CD8-positive, alpha-beta memory T cell (primary cell): Measurements from ENCODE around the gene ME3. TPM values are rescaled to one million over a fixed set of nuclear protein-coding genes. Genes with fewer than 3 reads are reported as not detected.
A peak's percentile ranks its signal among the peaks of the same experiment; 100 is the strongest.

ENCODE experiments used
- CTCF ChIA-PET: fragments of 350-600 bp; sonication (Branson Sonifier 250); formaldehyde crosslinking; loops from one replicate; lab custom pipeline; 2021; ENCODE audit warnings: antibody characterized with exemption; lab: Charles Lee
- POLR2A ChIA-PET: fragments of 350-600 bp; sonication (Branson Sonifier 250); formaldehyde crosslinking; loops from one replicate; lab custom pipeline; 2021; ENCODE audit warnings: antibody characterized with exemption; lab: Charles Lee
- DNase-seq, 5 donors: peaks; one replicate each; pipeline versions ENCODE4 v3.0.0 to v3.0.0-alpha.2; 2020 to 2022; ENCODE audit warnings: mixed read lengths in 1 of 5
- H3K27ac ChIP-seq: one replicate; pipeline ENCODE4 v1.7.0; 2013; ENCODE audit warnings: low read depth, mild to moderate bottlenecking, low read length, moderate library complexity
- H3K27me3 ChIP-seq: 2 replicates; pipeline ENCODE4 v1.7.0; 2013; ENCODE audit warnings: low read length, mild to moderate bottlenecking; ENCODE audit not compliant: insufficient read depth, poor library complexity, severe bottlenecking
- H3K36me3 ChIP-seq: 2 replicates; pipeline ENCODE4 v1.7.0; 2013; ENCODE audit warnings: mild to moderate bottlenecking, low read length, moderate library complexity; ENCODE audit not compliant: insufficient read depth
- H3K4me1 ChIP-seq: 2 replicates; pipeline ENCODE4 v1.7.0; 2013; ENCODE audit warnings: mild to moderate bottlenecking, low read length, moderate library complexity; ENCODE audit not compliant: insufficient read depth
- H3K4me3 ChIP-seq: 2 replicates; pipeline ENCODE4 v1.7.0; 2013; ENCODE audit warnings: mild to moderate bottlenecking, low read length
- H3K9me3 ChIP-seq: 2 replicates; pipeline ENCODE4 v1.7.0; 2013; ENCODE audit warnings: mild to moderate bottlenecking, low read length
- H3K27ac Mint-ChIP-seq, 8 donors: one replicate each; pipeline ENCODE4 v1.8.0; 2020 to 2021; ENCODE audit warnings: mixed read lengths in 8 of 8, mild to moderate bottlenecking in 6 of 8, inconsistent platforms in 3 of 8, moderate library complexity in 3 of 8
- H3K27me3 Mint-ChIP-seq, 2 donors: one replicate each; pipeline ENCODE4 v1.8.0; 2020 to 2021; ENCODE audit warnings: mixed read lengths in 2 of 2, mild to moderate bottlenecking in 1 of 2, moderate library complexity in 1 of 2
- H3K36me3 Mint-ChIP-seq, 3 donors: one replicate each; pipeline ENCODE4 v1.8.0; 2020 to 2021; ENCODE audit warnings: mixed read lengths in 3 of 3, inconsistent platforms in 1 of 3, mild to moderate bottlenecking in 1 of 3
- H3K4me1 Mint-ChIP-seq, 3 donors: one replicate each; pipeline ENCODE4 v1.8.0; 2020 to 2021; ENCODE audit warnings: mixed read lengths in 3 of 3, inconsistent platforms in 1 of 3, mild to moderate bottlenecking in 1 of 3
- H3K4me3 Mint-ChIP-seq, 7 donors: one replicate each; pipeline ENCODE4 v1.8.0; 2020 to 2021; ENCODE audit warnings: mixed read lengths in 7 of 7, mild to moderate bottlenecking in 6 of 7, moderate library complexity in 4 of 7, inconsistent platforms in 2 of 7
- H3K9me3 Mint-ChIP-seq, 5 donors: one replicate each; pipeline ENCODE4 v1.8.0; 2020 to 2022; ENCODE audit warnings: mixed read lengths in 5 of 5, mild to moderate bottlenecking in 3 of 5, moderate library complexity in 2 of 5, inconsistent platforms in 1 of 5
- polyA plus RNA-seq: library from polyadenylated mRNA; unstranded; fragments of 300-500 nt; fragmentation: Illumina TruSeq; gene quantifications from one replicate; pipeline ENCODE4 v1.2.3, GENCODE V29; 2021
- total RNA-seq, 2 experiments: library from RNA; stranded (reverse); gene quantifications; one replicate each; pipeline ENCODE4 v1.2.3, GENCODE V29; 2021

The ME3 gene
- total and polyA plus RNA-seq, 3 experiments from 2014 or later = 1.0 to 1.3 TPM; not detected in 1

DNA sequence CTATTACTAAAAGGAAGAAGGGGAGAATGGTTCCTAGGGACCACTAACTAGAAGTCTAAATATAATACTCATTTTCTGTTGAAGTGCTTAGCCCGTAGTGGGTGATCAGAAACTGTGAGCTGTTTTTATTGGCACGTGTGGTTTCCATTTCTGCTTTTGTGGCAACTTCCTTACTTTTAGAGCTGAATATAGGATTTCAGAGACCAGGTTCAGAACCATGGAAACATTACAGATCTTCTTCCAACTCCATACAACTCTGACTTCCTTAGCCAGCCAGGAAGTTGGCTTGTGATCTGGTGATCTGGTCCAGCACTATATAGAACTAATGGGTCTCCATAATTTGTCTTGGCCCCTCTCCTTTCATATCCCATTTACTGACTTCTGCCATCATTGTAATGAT, 2.6 kb upstream of the ME3 start:
- Mint-ChIP-seq H3K36me3 (no peaks in the 10 kb centered on the region), H3K27me3 (peaks cover 5 to 16% of the 10 kb centered on the region in 2 donors), H3K4me1 (peaks cover 5 to 15% (median 15%) of the 10 kb centered on the region in 3 donors), H3K27ac (no peak overlapping the region), H3K9me3 (peaks cover 0 to 2% (median 0%) of the 10 kb centered on the region in 5 donors), H3K4me3 (no peak overlapping the region)
- POLR2A ChIA-PET = no interaction called here
- Histone ChIP-seq H3K27ac (no peak overlapping the region), H3K27me3 (no peaks in the 10 kb centered on the region), H3K4me3 (no peak overlapping the region), H3K4me1 (peaks cover 9% of the 10 kb centered on the region), H3K36me3 (no peaks in the 10 kb centered on the region), H3K9me3 (no peaks in the 10 kb centered on the region)
- CTCF ChIA-PET = no interaction called here
- no peak for DNase-seq

DNA sequence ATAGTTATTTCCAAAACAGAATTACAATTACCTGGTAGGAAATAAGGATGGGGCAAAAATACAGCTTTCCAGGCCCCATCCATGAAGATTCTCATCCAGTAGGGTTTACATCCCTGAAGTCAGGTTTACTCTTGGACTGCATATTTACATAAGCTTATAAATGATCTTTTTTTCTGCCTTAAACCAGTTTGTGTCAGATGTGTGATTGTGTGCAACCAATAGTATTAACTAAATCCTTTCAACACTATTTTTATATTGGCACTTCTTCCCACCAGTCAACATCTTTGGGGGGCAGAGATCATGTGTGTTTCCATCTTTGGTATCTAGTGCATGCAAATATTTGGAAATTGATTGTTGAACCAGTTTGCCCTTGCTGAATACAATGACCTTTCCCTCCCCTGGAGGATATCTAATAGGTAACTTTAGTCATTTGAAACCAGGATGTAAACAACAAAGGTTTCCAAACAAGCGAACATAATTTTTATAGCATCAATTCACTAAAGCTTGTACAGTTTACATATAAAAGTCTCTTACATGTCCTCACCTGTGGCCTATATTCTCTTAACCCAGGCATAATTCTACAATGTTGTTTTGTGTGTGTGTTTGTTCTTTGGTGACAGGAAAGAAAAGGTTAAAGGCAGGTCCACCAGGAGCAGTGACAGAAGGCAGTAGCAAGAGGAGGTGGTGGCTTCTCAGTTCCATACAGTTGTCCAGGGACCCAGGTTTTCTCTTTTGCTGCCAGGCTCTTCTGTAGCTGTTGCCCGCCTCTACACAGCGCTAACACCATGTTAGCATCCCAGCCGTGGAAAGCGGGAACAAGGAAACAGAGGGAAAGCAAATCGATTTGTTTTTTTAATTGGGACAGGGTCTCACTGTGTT, 1.7 kb upstream of the ME3 start:
- peaks cover 0 to 1% (median 0%) of the 10 kb centered on the region in 3 donors for H3K36me3 Mint-ChIP-seq
- Histone ChIP-seq H3K27me3 (no peaks in the 10 kb centered on the region), H3K9me3 (no peaks in the 10 kb centered on the region), H3K4me3 (no peak overlapping the region), H3K4me1 (peaks cover 9% of the 10 kb centered on the region), H3K27ac (no peak overlapping the region), H3K36me3 (no peaks in the 10 kb centered on the region)
- peaks cover 5 to 15% (median 15%) of the 10 kb centered on the region in 3 donors for H3K4me1 Mint-ChIP-seq
- POLR2A ChIA-PET = no interaction called here
- H3K4me3 Mint-ChIP-seq = peak overlapping the region in 1 of 7 donors; percentile 82
- H3K27me3 Mint-ChIP-seq = peaks cover 9 to 25% of the 10 kb centered on the region in 2 donors
- H3K9me3 Mint-ChIP-seq = peaks cover 0 to 2% (median 0%) of the 10 kb centered on the region in 5 donors
- no peak for DNase-seq
- no peak overlapping the region for H3K27ac Mint-ChIP-seq
- CTCF ChIA-PET = no interaction called here

DNA sequence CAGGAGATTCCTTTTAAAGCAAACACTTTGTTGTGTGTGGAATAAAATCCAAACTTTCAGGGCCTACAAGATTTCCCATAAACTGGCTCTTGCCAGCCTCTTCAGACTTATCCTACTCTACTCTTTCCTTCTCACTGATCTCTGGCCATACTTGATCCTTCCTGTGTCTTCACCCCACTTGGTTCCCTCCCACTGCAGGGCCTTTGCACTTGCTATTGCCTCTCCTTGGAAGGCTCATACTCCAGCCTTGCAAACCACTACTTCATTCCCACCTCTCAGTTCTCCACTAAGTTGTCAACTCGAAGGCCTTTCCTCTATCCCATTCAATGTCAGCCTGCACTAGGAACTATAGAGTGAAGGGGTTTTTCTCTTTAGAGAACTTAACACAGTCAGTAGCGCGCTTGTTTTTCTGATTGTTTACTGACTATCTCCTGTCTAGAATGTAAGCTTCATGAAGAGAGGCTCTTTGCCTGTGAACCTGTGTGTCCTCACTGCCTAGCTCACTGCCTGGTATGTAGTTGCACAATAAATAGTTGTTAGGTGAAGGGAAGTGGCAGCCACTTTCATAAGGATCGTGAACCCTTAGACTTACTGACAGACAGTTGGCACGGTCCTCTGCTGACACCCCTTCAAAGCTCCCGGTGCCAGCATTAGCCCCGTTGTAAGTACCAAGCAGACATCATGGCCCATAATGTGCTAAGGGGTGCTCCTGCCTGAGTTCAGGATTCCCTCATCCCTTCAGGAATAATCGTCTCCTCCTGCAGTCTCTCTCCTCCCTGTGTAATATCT, 833 bp upstream of the ME3 start:
- H3K4me1 ChIP-seq = peaks cover 9% of the 10 kb centered on the region
- peak overlapping the region in 1 of 8 donors; percentile 43 for H3K27ac Mint-ChIP-seq
- H3K4me1 Mint-ChIP-seq = peaks cover 5 to 15% (median 15%) of the 10 kb centered on the region in 3 donors
- DNase-seq = no peak
- H3K27me3 Mint-ChIP-seq = peaks cover 14 to 33% of the 10 kb centered on the region in 2 donors
- H3K27me3 ChIP-seq = no peaks in the 10 kb centered on the region
- ChIA-PET CTCF (no interaction called here), POLR2A (no interaction called here)
- no peak overlapping the region for H3K27ac ChIP-seq
- H3K4me3 Mint-ChIP-seq = peak overlapping the region; percentile 33 to 92 (median 70)
- H3K4me3 ChIP-seq = no peak overlapping the region
- H3K36me3 Mint-ChIP-seq = peaks cover 0 to 1% (median 0%) of the 10 kb centered on the region in 3 donors
- H3K9me3 ChIP-seq = no peaks in the 10 kb centered on the region
- no peaks in the 10 kb centered on the region for H3K36me3 ChIP-seq
- peaks cover 0 to 2% (median 0%) of the 10 kb centered on the region in 5 donors for H3K9me3 Mint-ChIP-seq

DNA sequence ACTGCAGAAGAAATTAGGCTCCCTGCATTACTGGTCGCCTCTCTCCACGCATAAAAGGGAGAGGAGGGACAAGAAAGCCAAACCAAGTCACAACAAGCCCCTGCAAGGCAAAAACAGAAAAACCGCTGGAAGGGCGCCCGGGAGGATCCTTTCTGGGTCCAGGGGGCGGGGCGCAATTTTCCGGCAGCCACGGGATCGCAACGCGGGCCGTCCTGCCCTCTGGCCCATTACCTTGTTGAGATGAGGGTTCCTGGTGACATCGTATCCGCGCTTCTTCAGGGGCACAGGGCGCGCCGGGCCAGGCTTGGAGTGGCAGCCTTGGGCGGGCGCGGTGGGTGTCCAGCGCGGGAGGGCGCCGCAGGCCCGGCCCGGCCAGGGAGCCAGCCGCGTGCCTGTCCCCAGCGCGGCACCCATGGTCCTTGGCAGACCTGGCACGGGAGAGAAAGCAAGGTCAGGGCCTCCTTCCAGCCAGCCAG, 847 bp downstream of the ME3 start:
- Histone ChIP-seq H3K27ac (no peak overlapping the region), H3K9me3 (no peaks in the 10 kb centered on the region), H3K4me1 (peaks cover 9% of the 10 kb centered on the region), H3K27me3 (no peaks in the 10 kb centered on the region), H3K4me3 (peak overlapping the region; percentile 66), H3K36me3 (no peaks in the 10 kb centered on the region)
- Mint-ChIP-seq H3K4me3 (peak overlapping the region; percentile 51 to 88 (median 74)), H3K36me3 (peaks cover 0 to 1% (median 0%) of the 10 kb centered on the region in 3 donors), H3K9me3 (peaks cover 0 to 2% (median 0%) of the 10 kb centered on the region in 5 donors), H3K27ac (peak overlapping the region in 1 of 8 donors; percentile 21), H3K4me1 (peaks cover 5 to 15% (median 15%) of the 10 kb centered on the region in 3 donors), H3K27me3 (peaks cover 16 to 39% of the 10 kb centered on the region in 2 donors)
- DNase-seq = peak in 1 of 5 donors; percentile 1
- ChIA-PET POLR2A (no interaction called here), CTCF (no interaction called here)

DNA sequence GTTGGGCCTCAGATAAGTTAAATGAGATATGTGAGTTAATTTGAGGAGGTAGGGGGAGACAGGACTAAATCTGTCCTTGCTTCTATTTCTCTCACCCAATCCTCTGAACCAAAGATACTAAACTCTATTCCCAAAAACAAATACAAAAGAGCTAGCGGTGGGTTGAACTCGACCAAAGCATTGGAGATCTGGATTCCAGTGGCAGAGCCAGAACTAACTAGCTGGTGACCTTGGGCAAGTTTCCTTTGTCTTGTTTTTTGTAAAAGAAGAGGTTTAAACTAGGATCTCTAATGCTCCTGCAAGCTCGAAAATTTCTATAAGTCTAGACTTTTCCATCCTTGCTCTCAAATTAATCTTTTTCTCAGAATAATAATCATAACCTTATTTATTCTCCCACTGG, 1.5 kb downstream of the ME3 start:
- Histone ChIP-seq H3K4me1 (peaks cover 9% of the 10 kb centered on the region), H3K36me3 (no peaks in the 10 kb centered on the region), H3K27me3 (no peaks in the 10 kb centered on the region), H3K4me3 (peak overlapping the region; percentile 66), H3K9me3 (no peaks in the 10 kb centered on the region), H3K27ac (no peak overlapping the region)
- no peak overlapping the region for H3K27ac Mint-ChIP-seq
- H3K4me1 Mint-ChIP-seq = peaks cover 5 to 15% (median 15%) of the 10 kb centered on the region in 3 donors
- peaks cover 0 to 1% (median 0%) of the 10 kb centered on the region in 3 donors for H3K36me3 Mint-ChIP-seq
- DNase-seq = no peak
- ChIA-PET POLR2A (no interaction called here), CTCF (interaction anchor here (0.6 kb wide), 1 partner anchor 16 kb away, joined by 3 read pairs; no protein-coding TSS in a partner anchor)
- H3K27me3 Mint-ChIP-seq = peaks cover 16 to 39% of the 10 kb centered on the region in 2 donors
- peak overlapping the region; percentile 51 to 88 (median 74) for H3K4me3 Mint-ChIP-seq
- peaks cover 0 to 2% (median 0%) of the 10 kb centered on the region in 5 donors for H3K9me3 Mint-ChIP-seq

DNA sequence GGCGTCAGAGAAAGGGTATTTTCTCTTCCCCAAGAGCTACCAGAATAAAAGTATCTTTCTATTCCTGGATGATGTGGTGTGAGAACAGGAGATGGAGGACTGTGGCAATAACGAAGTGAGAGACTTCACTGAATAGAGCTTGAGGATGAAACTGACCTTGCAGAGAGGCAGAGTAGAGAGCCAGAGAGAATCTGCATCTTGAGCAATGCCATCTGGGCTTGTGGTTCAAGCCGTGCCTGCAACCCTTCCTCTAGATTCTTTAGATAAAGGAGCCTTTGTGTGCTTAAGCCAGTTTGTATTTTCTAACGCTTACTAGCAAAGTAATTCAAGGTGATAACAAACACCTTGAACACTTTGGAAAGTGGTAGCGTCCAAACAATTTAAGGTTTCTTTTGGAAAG, 2.2 kb downstream of the ME3 start:
- H3K4me3 Mint-ChIP-seq = no peak overlapping the region
- peaks cover 0 to 1% (median 0%) of the 10 kb centered on the region in 3 donors for H3K36me3 Mint-ChIP-seq
- Histone ChIP-seq H3K4me3 (no peak overlapping the region), H3K27me3 (no peaks in the 10 kb centered on the region), H3K27ac (no peak overlapping the region), H3K4me1 (peaks cover 9% of the 10 kb centered on the region), H3K36me3 (no peaks in the 10 kb centered on the region), H3K9me3 (no peaks in the 10 kb centered on the region)
- peaks cover 0 to 2% (median 0%) of the 10 kb centered on the region in 5 donors for H3K9me3 Mint-ChIP-seq
- H3K27me3 Mint-ChIP-seq = peaks cover 21 to 45% of the 10 kb centered on the region in 2 donors
- ChIA-PET POLR2A (no interaction called here), CTCF (no interaction called here)
- no peak overlapping the region for H3K27ac Mint-ChIP-seq
- peaks cover 5 to 15% (median 15%) of the 10 kb centered on the region in 3 donors for H3K4me1 Mint-ChIP-seq
- no peak for DNase-seq

DNA sequence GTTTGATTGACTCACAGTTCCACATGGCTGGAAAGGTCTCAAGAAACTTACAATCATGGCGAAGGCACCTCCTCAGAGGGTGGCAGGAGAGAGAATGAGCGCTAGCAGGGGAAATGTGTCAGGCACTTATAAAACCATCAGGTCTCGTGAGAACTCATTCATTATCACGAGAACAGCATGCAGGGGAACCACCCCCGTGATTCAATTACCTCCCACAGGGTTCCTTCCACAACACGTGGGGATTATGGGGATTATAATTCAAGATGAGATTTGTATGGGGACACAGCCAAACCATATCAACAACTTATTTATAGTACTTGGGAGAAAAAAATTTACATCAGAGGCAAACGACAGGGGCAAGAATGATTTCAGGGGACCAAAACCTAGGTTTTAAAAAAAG, 3.0 kb downstream of the ME3 start:
- no peaks in the 10 kb centered on the region for H3K36me3 ChIP-seq
- no peaks in the 10 kb centered on the region for H3K9me3 ChIP-seq
- H3K4me3 ChIP-seq = no peak overlapping the region
- peaks cover 5 to 15% (median 15%) of the 10 kb centered on the region in 3 donors for H3K4me1 Mint-ChIP-seq
- POLR2A ChIA-PET = no interaction called here
- H3K27ac Mint-ChIP-seq = no peak overlapping the region
- peaks cover 9% of the 10 kb centered on the region for H3K4me1 ChIP-seq
- CTCF ChIA-PET = no interaction called here
- no peak overlapping the region for H3K27ac ChIP-seq
- DNase-seq = no peak
- peaks cover 22 to 49% of the 10 kb centered on the region in 2 donors for H3K27me3 Mint-ChIP-seq
- peak overlapping the region in 1 of 7 donors; percentile 10 for H3K4me3 Mint-ChIP-seq
- H3K9me3 Mint-ChIP-seq = peaks cover 0 to 2% (median 0%) of the 10 kb centered on the region in 5 donors
- peaks cover 0 to 1% (median 0%) of the 10 kb centered on the region in 3 donors for H3K36me3 Mint-ChIP-seq
- H3K27me3 ChIP-seq = no peaks in the 10 kb centered on the region
